NB4 (cell line): ENCODE data around the gene ASPHD2.

Experiments used
- MYC ChIP-seq: IDR thresholded peaks from 2 replicates; pipeline ENCODE4 v1.6.1; 2011; ENCODE audit warnings: low read depth, low read length
- POLR2A ChIP-seq: IDR thresholded peaks from 2 replicates; pipeline ENCODE4 v1.6.1; 2011; ENCODE audit warnings: mild to moderate bottlenecking; ENCODE audit not compliant: insufficient read length; ENCODE audit errors: extremely low read depth
- TF ChIP-seq, protein P1 (sequence below): IDR thresholded peaks from one replicate; pipeline ENCODE4 v1.5.1; 2012; ENCODE audit warnings: low read depth, low read length

DNA sequence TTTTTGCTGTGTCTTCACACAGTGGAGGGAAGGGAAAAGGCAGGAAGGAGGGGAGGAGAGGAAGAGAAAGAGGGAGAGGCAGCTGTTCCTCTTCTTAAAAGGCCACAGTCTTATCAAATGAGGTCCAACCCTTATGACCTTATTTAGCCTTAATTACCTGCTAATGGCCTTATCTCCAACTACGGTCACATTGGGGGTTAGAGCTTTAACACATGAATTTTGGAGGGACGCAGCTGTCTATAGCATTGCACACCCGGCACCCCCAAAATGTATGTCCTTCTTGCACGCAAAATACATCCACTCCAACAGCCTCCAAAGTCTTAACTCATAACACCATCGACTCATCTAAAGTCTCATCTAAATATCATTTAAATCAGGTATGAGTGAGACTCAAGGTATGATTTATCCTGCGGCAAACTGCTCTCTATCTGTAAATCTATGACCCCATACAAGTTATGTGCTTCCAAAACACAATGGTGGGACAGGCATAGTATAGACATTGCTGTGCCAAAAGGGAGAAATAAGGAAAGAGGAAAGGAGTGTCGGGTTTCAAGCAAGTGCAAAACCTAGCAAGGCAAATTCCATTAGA lies 45.0 kb upstream of the ASPHD2 start:
- TF ChIP-seq, protein P1, sequence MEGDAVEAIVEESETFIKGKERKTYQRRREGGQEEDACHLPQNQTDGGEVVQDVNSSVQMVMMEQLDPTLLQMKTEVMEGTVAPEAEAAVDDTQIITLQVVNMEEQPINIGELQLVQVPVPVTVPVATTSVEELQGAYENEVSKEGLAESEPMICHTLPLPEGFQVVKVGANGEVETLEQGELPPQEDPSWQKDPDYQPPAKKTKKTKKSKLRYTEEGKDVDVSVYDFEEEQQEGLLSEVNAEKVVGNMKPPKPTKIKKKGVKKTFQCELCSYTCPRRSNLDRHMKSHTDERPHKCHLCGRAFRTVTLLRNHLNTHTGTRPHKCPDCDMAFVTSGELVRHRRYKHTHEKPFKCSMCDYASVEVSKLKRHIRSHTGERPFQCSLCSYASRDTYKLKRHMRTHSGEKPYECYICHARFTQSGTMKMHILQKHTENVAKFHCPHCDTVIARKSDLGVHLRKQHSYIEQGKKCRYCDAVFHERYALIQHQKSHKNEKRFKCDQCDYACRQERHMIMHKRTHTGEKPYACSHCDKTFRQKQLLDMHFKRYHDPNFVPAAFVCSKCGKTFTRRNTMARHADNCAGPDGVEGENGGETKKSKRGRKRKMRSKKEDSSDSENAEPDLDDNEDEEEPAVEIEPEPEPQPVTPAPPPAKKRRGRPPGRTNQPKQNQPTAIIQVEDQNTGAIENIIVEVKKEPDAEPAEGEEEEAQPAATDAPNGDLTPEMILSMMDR = no peak
- TF ChIP-seq POLR2A (no peak), MYC (no peak)
